HG02885 (cell line): Measurements from ENCODE around the gene ACOT8.
A peak's percentile ranks its signal among the peaks of the same experiment; 100 is the strongest.
"Not testable (repeated sequence)": the region's sequence is repeated elsewhere in the genome, so short reads cannot be mapped to it uniquely, and the experiment has no call there.

Source experiments
- ATAC-seq: cut with Tn5 transposase; IDR thresholded peaks from one replicate; pipeline ENCODE4 v1.9.1; 2021; ENCODE audit warnings: mild to moderate bottlenecking; ENCODE audit not compliant: unreplicated experiment, poor library complexity

Gene ACOT8

GRCh38 chr20:45888681-45889080, 31.5 kb upstream of the ACOT8 start:
- no peak for ATAC-seq

- ATAC-seq, result no peak
Observed at GRCh38 chr20:45887346-45887715, 30.1 kb upstream of the ACOT8 start, which contains the start of gene SPATA25. TSS of gene SPATA25 (minus strand) at chr20:45887622. CDS start at chr20:45887590, 32 bp downstream.

- ATAC-seq, result no peak
Observed at GRCh38 chr20:45886590-45887345, 29.6 kb upstream of the ACOT8 start.

GRCh38 chr20:45883100-45883469, 25.9 kb upstream of the ACOT8 start:
- ATAC-seq, result no peak

GRCh38 chr20:45882469-45883099, 25.4 kb upstream of the ACOT8 start:
- ATAC-seq, result no peak

GRCh38 chr20:45880988-45881788, 24.0 kb upstream of the ACOT8 start, which contains the start of gene ZSWIM1:
TSS of gene ZSWIM1 (plus strand) at chr20:45881227. CDS start at chr20:45882593, 1,366 bp downstream.
- peak; percentile 98 for ATAC-seq

- ATAC-seq, result no peak
Observed at GRCh38 chr20:45878076-45878761, 21.0 kb upstream of the ACOT8 start.

- no peak for ATAC-seq
Observed at GRCh38 chr20:45874576-45874975, 17.4 kb upstream of the ACOT8 start.

- not testable (repeated sequence) for ATAC-seq
Observed at GRCh38 chr20:45874104-45874481, 16.9 kb upstream of the ACOT8 start.

GRCh38 chr20:45873409-45874103, 16.4 kb upstream of the ACOT8 start:
- no peak for ATAC-seq

GRCh38 chr20:45872626-45873025, 15.4 kb upstream of the ACOT8 start:
- no peak for ATAC-seq

- no peak for ATAC-seq
Observed at GRCh38 chr20:45867819-45868176, 10.6 kb upstream of the ACOT8 start.

- ATAC-seq, result no peak
Observed at GRCh38 chr20:45867136-45867818, 10.1 kb upstream of the ACOT8 start.

GRCh38 chr20:45866454-45866853, 9.3 kb upstream of the ACOT8 start:
- no peak for ATAC-seq

GRCh38 chr20:45863543-45864470, 6.6 kb upstream of the ACOT8 start:
- ATAC-seq, result no peak

GRCh38 chr20:45861221-45862075, 4.3 kb upstream of the ACOT8 start:
- no peak for ATAC-seq

- ATAC-seq, result no peak
Observed at GRCh38 chr20:45860560-45861220, 3.5 kb upstream of the ACOT8 start.
